ENCODE measurements around the gene PTCH2.
"Not testable (repeated sequence)": the region's sequence is repeated elsewhere in the genome, so short reads cannot be mapped to it uniquely, and the experiment has no call there.

- not testable (repeated sequence) for TF ChIP-seq POLR2AphosphoS5 (IDR thresholded peaks at IDR 0.05); POLR2A (IDR thresholded peaks at IDR 0.05; ENCODE audit: low read depth); CTCF (IDR thresholded peaks at IDR 0.05)
Observed at GRCh38 chr1:44815926-44816325, 27.1 kb downstream of the PTCH2 start.

Data from esophagus muscularis mucosa (tissue), 3 donors.